Smooth muscle cell of the brain vasculature (primary cell): ENCODE measurements around the gene TMEM89.

Source experiments
- DNase-seq: peaks from one replicate; pipeline ENCODE4 v3.0.0-alpha.2; 2012; ENCODE audit warnings: low read depth, low spot score

The TMEM89 gene

DNA sequence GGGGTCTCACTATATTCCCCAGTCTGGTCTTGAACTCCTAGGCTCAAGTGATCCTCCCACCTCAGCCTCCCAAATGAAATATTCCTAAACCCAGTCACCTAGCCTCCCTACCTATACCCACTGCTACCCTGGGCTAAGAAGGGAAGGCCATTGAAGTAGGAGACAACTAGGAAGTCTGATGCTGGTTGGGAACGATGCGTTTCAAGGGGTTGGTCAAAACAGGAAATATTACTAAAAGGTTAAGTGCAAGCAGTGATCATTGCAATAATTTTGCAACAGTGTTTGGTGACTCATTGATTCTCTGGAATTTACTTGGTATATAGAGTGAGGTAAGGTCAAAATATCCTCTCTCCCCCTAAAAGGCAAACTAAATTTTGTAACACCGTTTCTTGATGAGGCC is 7.5 kb downstream of the TMEM89 start:
- DNase-seq: no peak

GRCh38 chr3:48612309-48612708 is 9.3 kb downstream of the TMEM89 start:
- no peak for DNase-seq

DNA sequence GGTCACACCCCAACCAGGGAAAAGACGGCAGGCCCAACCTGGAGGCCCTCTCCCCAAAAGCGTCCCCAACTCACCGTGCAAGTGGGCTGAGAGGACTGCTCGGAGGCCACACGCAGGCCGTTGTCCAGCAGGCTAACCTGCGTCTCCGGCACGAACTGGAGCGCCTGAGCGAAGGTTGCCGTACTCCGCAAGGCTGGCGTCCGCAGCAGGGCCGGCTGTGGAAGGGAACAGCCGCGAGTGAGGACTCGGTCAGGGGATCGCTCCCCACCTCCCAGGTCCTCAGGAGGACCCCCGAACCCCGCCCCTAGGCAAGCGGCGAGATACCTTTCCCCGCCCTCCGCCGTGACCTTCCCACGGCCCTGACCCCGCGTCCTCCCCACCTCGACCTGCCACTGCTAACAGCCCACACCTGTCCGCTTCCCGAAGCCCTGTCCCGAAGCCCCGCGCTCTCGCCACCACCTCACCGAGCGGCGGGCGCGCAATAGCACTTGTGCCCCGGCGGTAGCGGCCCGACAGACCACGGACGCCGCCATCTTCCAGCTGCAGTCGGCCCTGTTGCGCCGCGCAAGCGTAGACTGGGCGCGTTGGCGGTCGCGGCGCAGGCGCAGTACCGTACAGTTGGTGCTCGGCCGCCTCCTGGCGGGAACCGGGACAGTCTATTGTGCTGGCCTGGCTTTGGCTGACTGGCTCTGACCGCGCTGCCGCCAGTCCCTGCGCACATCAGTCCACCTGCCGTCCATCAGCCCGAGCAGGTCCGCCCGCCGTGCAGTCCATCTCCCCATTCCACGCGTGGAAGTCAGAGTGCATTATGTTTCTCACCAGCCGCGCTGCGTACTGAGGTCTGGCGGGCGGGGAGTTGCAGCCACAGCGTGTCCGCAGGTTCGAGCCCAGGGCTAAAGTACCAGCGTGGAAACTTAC is 12.2 kb downstream of the TMEM89 start, which contains the start of gene UQCRC1:
TSS of gene UQCRC1 (minus strand) at position 559 of the 918 bp plus-strand sequence. CDS start at position 533, 26 bp downstream.
- DNase-seq: peak; percentile 79

GRCh38 chr3:48607519-48607918 is 14.1 kb downstream of the TMEM89 start:
- no peak for DNase-seq

DNA sequence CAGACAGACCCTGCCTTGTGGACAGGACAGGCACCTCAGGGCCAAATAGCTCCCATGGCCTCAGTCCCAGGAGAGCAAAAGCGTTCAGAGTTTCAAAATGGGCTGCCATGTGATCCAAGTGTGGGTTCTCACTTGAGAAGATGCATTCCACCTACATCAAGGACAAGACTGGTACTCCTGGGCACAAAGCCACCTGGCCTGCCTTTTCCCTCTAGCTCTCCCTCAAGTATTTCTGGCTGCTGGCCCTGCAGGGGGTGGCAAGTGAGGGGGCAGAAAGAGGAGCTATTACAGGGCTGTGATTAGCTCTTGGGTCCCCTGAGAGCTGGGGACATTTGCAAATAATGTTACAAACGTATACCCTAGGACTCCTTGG is 20.0 kb downstream of the TMEM89 start:
- no peak for DNase-seq

DNA sequence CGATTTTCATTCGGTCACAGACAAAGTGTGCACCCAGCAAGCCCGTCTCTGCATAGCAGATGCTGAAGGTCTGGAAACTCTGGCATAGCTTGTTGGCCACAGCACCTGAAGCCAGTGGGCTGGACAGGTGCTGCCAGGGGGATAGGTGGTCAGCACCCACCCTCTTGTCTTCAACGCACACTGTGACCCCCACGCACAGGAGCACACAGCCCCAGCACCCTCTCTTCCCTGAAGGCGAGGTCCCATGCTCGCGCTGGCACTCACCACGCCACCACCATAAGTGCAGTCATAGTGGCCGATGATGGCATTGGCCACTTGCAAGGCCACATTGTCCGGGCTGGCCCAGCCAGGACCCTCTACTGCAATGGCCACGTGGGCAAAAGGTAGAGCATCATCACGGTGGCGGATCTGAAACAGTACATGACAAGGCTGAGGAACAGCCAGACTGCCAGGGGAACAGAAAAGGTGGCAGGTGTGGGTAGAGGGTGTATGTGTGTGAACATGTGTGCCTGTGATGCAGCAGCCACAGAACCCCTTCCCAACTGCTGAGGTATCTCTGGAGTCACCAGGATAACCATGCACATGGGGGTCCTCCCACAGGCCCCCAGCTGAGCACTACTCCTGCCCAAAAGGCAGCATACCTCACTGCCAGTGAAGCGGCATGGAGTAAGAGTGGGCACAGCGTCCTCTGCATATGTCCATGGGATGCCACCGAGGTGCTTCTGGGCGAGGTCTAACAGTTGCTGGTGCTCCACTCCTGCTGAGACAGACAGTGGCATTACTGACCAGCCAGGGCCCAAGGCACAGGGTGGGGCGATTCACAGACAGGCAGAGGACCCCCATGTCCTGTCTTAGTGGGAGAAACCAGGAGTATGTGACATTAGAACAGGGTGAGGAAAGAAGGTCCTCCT is 20.6 kb downstream of the TMEM89 start:
- no peak for DNase-seq

DNA sequence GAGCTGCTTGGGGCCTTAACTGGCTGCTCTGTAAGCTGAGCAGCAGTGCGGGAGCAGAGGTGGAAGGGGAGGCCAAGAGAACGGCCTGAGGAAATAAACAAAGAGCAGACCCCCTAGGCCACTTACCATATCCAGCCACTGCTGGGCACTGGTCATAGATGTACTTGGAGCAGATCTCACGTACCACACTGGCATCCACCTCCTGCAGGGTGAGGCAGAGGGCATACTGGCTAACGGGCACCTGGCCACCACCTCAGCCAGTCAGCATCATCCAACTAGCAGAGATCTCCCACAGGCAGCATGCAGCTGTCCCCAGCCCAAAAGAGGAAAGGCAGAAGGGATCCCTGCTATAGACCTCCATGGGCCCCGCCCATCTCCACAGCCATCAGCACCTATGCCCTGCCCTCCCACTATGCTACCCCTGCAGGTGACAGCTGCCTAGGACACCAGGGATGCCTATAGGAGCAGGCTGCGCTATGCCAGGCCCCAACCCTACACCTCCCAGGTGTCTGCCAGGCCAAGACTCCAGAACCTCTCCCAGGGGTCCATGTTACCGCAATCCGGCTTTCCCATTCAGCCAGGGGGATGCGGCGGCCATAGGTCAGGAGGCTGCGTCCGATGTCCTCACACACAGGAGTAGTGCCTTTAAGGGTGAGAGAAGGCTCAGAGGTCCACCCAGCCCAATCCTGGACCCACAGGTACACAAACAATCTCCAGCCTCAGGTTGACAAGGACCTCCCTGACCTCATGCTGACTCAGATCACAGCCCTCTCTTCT is 21.9 kb downstream of the TMEM89 start:
- no peak for DNase-seq

DNA sequence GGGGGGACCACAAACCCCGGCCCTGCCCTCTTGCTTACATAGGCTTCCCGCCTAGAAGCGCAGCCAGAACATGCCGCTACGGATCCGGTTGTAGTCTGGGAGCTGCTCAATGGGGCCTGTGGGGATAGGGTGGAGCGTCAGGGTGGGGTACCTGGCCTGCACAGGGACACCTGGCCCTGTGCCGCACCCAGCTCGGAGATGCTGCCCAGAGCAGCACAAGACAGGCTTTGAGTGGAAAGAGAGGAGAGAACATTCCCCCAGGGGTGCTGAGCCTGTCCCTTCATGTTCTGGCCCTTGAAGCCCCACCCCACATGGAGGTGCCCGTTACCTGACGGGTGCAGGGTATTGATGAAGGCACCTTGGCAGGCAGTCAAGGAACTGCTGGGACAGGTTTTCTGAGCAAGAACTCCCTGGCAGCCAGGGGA is 22.5 kb downstream of the TMEM89 start:
- no peak for DNase-seq

- peak; percentile 99 for DNase-seq
Measured at GRCh38 chr3:48598323-48599076, 23.1 kb downstream of the TMEM89 start.

- DNase-seq: no peak
Measured at GRCh38 chr3:48597408-48597800, 24.2 kb downstream of the TMEM89 start.

GRCh38 chr3:48596676-48597407 is 24.7 kb downstream of the TMEM89 start:
- no peak for DNase-seq

DNA sequence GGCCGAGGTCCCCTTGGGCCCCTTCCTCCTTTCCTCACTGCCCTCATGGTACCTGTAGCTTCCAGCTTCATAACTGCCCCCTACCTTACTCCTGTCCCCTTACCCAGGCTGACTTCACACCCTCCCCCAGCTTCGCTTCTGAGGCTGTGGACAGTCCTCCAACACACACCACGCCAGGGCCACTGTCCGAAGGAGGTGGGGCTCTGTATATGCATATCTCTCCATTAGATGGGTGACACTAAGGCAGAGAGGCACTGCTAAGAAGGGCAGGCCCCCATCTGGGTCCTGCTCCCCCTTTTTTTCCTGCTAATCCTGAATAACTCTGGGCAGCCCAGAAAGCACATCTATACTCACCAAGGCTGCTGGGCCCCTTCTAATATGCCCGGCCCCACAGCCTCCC is 25.4 kb downstream of the TMEM89 start:
- no peak for DNase-seq

DNA sequence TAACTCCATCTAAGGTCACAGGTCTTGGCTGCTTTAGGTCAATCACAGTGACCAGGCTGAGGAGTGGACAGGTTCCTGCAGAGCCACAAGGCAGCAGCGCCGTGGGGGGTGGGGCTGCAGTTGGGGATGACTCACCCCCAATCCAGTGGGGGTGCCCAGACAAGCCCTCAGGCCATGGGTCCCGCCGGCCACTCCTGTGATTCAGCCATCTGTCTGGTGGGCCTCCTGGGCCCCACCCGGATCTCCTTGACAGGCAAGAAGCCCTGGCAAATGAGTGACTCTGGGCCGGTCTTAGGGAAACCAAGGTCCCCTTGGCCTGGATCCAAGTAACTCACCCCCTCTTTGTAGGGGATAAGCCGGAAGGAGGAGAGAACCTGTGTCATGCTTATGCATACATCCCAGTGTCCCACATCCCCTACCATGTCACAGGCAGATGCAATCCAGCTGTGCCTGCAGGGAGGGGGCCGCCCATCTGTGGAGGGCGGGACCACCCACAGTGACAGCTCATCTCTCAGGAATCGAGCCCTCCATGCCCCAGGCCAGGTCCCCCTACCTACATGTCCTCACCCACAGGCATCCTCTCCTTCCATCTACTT is 25.9 kb downstream of the TMEM89 start:
- peak; percentile 95 for DNase-seq

DNA sequence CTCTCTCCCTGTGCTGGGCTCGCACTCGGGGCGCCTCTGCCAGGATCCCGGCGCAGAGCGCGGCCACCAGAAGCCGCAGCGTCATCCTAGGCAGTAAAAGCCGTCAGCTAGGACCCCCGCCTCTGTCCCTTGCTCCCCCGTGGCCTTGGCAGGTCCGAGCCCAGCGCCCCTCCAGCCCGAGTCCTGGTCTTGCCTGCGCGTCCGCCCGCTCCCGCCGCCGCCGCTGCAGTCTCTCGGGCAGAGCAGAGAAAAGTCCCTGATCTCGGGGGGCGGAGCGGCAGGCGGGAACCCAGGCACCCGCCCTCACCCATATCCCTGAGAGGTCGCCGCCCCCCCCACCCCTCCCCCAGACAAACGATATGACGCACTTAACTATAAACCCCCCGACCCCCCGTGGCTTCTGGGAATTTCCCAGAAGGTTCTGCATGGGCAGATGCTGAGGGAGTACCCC is 26.5 kb downstream of the TMEM89 start, which contains the start of gene COL7A1:
TSS of gene COL7A1 (minus strand) at position 255 of the 451 bp plus-strand sequence. CDS start at position 85, 170 bp downstream.
- no peak for DNase-seq

GRCh38 chr3:48594417-48595049 is 27.0 kb downstream of the TMEM89 start:
- no peak for DNase-seq

GRCh38 chr3:48593337-48593736 is 28.2 kb downstream of the TMEM89 start:
- no peak for DNase-seq

DNA sequence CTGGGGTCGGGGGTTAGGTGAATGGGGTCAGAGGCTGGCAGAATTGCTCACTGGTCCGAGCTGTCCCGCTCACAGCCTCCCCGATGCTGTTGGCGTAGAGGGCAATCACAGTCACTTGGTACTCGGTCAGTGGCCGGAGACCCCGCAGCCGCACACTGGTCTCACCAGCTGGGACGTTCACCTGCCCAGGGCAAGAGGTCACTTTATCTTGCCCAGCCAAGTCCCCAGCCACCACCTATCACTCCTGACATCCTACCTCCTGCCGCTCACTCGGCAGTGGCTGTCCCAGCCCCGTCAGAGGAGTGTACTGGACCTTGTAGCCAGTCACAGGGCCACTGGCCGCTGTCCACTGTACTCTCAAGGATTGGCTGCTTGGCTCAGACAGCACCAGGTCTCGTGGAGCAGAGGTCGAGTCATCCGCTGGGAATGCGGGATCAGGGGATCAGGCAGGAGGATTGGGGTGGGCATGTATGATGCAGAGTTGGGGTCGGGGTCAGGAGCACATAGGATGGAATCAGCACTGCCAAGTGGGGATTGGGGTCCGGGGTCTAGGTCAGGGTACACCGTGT is 29.0 kb downstream of the TMEM89 start:
- DNase-seq: no peak

DNA sequence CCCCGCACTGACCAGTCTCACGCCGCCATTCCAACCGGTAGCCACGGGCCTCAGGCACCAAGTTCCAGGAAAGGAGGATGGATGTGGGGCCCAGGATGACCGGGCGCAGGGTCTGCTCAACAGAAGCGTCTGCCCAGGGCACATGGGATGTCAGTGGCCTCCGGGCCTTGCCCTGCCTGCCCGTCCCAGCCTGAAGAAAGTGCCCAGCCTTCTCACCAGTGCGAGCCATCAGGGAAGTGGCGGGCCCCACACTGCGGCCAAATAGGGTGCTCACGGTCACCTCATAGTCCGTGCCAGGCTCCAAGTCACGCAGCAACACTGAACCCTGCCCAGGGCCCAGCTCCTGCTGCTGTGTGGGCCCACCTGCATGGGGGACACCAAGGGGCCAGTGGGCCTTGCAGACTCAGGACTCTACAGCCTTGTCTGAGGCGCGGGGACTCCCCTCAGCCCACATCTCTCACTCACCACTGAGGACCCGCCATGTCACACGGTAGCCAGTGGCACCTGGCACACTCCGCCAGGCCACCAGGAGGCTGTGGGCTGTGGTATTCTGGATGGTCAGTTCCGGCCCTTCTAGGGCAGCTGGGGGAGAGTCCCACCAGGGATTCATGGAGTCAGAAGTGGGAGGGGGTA is 29.6 kb downstream of the TMEM89 start:
- no peak for DNase-seq
